H1 (cell line): ENCODE data around the gene NWD2.

ENCODE experiments used
- EP300 ChIP-seq, 2 experiments: IDR thresholded peaks; 1 replicate in 1 of 2; 2 replicates in 1 of 2; pipeline ENCODE4 v1.6.1; 2011 to 2012; ENCODE audit warnings: low read depth in 2 of 2, low read length in 2 of 2, mild to moderate bottlenecking in 2 of 2, borderline replicate concordance in 1 of 2, inconsistent platforms in 1 of 2, moderate library complexity in 1 of 2
- EZH2 ChIP-seq: fragments of 200-600 bp; sonication (generic); IDR thresholded peaks from 2 replicates; pipeline ENCODE4 v1.7.1; 2012; ENCODE audit warnings: low read depth, mild to moderate bottlenecking, moderate library complexity, low read length, inconsistent platforms; ENCODE audit not compliant: severe bottlenecking
- GTF2F1 ChIP-seq: IDR thresholded peaks from 2 replicates; pipeline ENCODE4 v1.6.1; 2012; ENCODE audit warnings: low read depth, low read length, improper control_type of control experiment, borderline replicate concordance
- JUND ChIP-seq: IDR thresholded peaks from 2 replicates; pipeline ENCODE4 v1.6.1; 2011; ENCODE audit warnings: mild to moderate bottlenecking, improper control_type of control experiment, low read length
- MAFK ChIP-seq: IDR thresholded peaks from 2 replicates; pipeline ENCODE4 v1.6.1; 2012; ENCODE audit warnings: low read depth, mild to moderate bottlenecking, improper control_type of control experiment, low read length
- NANOG ChIP-seq: IDR thresholded peaks from 2 replicates; pipeline ENCODE4 v1.6.1; 2011; ENCODE audit warnings: low read length, low read depth, mild to moderate bottlenecking, inconsistent platforms; ENCODE audit not compliant: insufficient read depth, poor library complexity, severe bottlenecking
- POLR2A ChIP-seq, 2 experiments: IDR thresholded peaks; 1 replicate in 1 of 2; 2 replicates in 1 of 2; pipeline ENCODE4 v1.6.1; 2011; ENCODE audit warnings: low read depth in 2 of 2, low read length in 2 of 2, mild to moderate bottlenecking in 2 of 2; ENCODE audit errors: control extremely low read depth in 1 of 2
- SIN3A ChIP-seq, 2 experiments: IDR thresholded peaks in 1 of 2; conservative IDR thresholded peaks in 1 of 2; 2 replicates each; pipeline ENCODE4 v1.6.1; 2011 to 2012; ENCODE audit warnings: low read length in 2 of 2, improper control_type of control experiment in 1 of 2, low read depth in 1 of 2, mild to moderate bottlenecking in 1 of 2
- TEAD4 ChIP-seq: IDR thresholded peaks from 2 replicates; pipeline ENCODE4 v1.6.1; 2012; ENCODE audit warnings: low read depth, low read length, inconsistent platforms, mixed read lengths
- TF ChIP-seq, protein P1 (sequence below), 3 experiments: IDR thresholded peaks; 1 replicate in 2 of 3; 2 replicates in 1 of 3; pipeline versions ENCODE4 v1.5.1 to v1.6.1; 2011; ENCODE audit warnings: low read length in 3 of 3, mild to moderate bottlenecking in 3 of 3, inconsistent platforms in 2 of 3, low read depth in 1 of 3, moderate library complexity in 1 of 3; ENCODE audit not compliant: insufficient read depth in 1 of 3; ENCODE audit errors: control extremely low read depth in 1 of 3
- TF ChIP-seq, protein P2 (sequence below): IDR thresholded peaks from 2 replicates; pipeline ENCODE4 v1.6.1; 2012; ENCODE audit warnings: inconsistent platforms
- TF ChIP-seq, protein P3 (sequence below): IDR thresholded peaks from 2 replicates; pipeline ENCODE4 v1.6.1; 2011; ENCODE audit warnings: low read length, improper control_type of control experiment

DNA sequence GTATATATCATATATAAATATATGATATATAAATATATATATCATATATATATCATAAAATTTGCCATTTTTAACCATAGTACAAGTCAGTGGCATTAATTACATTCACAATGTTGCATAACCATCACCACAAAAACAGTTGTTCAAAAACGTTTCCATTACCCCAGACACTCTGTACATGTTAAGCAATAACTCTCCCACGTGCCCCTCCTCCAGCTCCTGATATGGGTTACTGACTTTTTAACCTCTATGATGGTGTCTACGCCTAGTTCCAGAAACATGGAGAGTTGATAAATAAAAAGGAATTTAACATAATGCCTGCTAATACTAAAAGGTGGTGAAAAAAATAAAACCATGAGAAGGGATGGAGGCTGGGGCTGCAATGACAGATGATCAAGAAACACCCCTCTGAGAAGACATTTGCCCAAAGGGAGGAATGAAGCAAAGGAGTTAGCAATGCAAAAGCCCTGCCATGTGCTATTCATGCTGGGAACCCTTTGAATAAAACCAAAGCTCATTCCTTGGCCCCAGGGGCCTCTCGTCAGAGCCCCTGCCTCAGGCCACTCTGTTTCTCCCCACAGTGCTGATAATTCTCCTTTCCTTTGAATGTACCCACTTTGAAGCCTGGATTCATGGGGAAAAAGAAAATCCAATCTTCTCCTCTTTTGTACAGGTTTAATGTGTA is 144.3 kb downstream of the NWD2 start:
- no peak for TF ChIP-seq EP300 (IDR thresholded peaks at IDR 0.05; ENCODE audit: borderline replicate concordance in 1 of 2, low read depth in 2 of 2, low read length in 2 of 2)
- TF ChIP-seq, protein P1, sequence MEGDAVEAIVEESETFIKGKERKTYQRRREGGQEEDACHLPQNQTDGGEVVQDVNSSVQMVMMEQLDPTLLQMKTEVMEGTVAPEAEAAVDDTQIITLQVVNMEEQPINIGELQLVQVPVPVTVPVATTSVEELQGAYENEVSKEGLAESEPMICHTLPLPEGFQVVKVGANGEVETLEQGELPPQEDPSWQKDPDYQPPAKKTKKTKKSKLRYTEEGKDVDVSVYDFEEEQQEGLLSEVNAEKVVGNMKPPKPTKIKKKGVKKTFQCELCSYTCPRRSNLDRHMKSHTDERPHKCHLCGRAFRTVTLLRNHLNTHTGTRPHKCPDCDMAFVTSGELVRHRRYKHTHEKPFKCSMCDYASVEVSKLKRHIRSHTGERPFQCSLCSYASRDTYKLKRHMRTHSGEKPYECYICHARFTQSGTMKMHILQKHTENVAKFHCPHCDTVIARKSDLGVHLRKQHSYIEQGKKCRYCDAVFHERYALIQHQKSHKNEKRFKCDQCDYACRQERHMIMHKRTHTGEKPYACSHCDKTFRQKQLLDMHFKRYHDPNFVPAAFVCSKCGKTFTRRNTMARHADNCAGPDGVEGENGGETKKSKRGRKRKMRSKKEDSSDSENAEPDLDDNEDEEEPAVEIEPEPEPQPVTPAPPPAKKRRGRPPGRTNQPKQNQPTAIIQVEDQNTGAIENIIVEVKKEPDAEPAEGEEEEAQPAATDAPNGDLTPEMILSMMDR (IDR thresholded peaks at IDR 0.05; ENCODE audit: control extremely low read depth in 1 of 3, insufficient read depth in 1 of 3, low read depth in 1 of 3, low read length in 3 of 3) = no peak
- TF ChIP-seq GTF2F1 = no peak
- TF ChIP-seq TEAD4 = peak; percentile 30; the same call in 1 of the 2 replicates
- TF ChIP-seq EZH2 = no peak
- TF ChIP-seq, protein P2, sequence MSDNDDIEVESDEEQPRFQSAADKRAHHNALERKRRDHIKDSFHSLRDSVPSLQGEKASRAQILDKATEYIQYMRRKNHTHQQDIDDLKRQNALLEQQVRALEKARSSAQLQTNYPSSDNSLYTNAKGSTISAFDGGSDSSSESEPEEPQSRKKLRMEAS = peak; percentile 70
- no peak for TF ChIP-seq MAFK
- TF ChIP-seq POLR2A (IDR thresholded peaks at IDR 0.05; ENCODE audit: control extremely low read depth in 1 of 2, low read depth in 2 of 2, low read length in 2 of 2) = no peak
- TF ChIP-seq, protein P3, sequence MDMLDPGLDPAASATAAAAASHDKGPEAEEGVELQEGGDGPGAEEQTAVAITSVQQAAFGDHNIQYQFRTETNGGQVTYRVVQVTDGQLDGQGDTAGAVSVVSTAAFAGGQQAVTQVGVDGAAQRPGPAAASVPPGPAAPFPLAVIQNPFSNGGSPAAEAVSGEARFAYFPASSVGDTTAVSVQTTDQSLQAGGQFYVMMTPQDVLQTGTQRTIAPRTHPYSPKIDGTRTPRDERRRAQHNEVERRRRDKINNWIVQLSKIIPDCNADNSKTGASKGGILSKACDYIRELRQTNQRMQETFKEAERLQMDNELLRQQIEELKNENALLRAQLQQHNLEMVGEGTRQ = no peak
- no peak for TF ChIP-seq JUND
- TF ChIP-seq SIN3A (conservative IDR thresholded peaks at IDR 0.05 in 1 of 2, IDR thresholded peaks at IDR 0.05 in 1 of 2; ENCODE audit: low read depth in 1 of 2, low read length in 2 of 2) = no peak
- TF ChIP-seq NANOG = no peak
